Measurements from ENCODE around the gene RBP7. TPM values are rescaled to one million over a fixed set of nuclear protein-coding genes. Genes with fewer than 3 reads are reported as not detected.

RBP7 gene
- polyA plus RNA-seq, 1 donor (not counting 4 experiments of a cell fraction or from before 2014, with no cell fraction given), result 1.1 TPM

DNA sequence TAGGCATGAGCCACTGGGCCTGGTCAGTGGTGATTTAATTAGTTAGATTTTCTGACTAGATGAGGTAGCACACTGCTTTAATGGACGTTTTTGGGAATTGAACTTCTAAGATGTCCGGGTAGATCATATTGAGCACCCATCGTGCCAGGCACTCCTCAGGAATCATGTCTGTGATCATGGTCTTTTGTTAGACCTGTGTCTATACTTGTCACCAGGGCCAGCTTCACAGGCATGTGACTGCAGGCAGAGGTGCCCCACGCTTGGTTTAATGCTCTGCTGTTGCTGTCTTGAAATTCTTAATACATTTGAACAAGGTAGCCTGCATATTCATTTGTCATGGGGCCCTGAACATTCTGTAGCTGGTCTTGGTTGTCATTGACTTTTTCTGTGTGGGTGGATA is 55.3 kb downstream of the RBP7 start:
- no peak for DNase-seq (ENCODE audit: low read depth, low spot score)
- no peak overlapping the region for H3K4me3 ChIP-seq (ENCODE audit: control insufficient read depth in 2 of 3, extremely low read depth in 1 of 3, insufficient read depth in 2 of 3, low read depth in 1 of 3, low read length in 3 of 3)
- H3K4me1 ChIP-seq (ENCODE audit: control insufficient read depth, extremely low read depth, insufficient read depth, low read length), result peaks cover 16% of the 10 kb centered on the region
- no peaks in the 10 kb centered on the region for H3K9me3 ChIP-seq (ENCODE audit: control insufficient read depth, low read depth, low read length)
- peaks cover 44% of the 10 kb centered on the region for H3K79me2 ChIP-seq (ENCODE audit: control insufficient read depth, insufficient read depth, low read length)
- H2AFZ ChIP-seq (ENCODE audit: control insufficient read depth, low read length), result no peak overlapping the region
- FAIRE-seq, result no peak
- H3K27ac ChIP-seq (ENCODE audit: control insufficient read depth, insufficient read depth, low read length), result no peak overlapping the region
- H3K36me3 ChIP-seq (ENCODE audit: control insufficient read depth in 2 of 2, extremely low read depth in 1 of 2, insufficient read depth in 2 of 2, low read length in 2 of 2), result peaks cover 2 to 4% of the 10 kb centered on the region in 2 experiments
- H3K9me1 ChIP-seq (ENCODE audit: control insufficient read depth, extremely low read depth, insufficient read depth, low read length), result no peaks in the 10 kb centered on the region
- no peaks in the 10 kb centered on the region for H4K20me1 ChIP-seq (ENCODE audit: control insufficient read depth, extremely low read depth, insufficient read depth, low read length)
- H3K9ac ChIP-seq (ENCODE audit: control insufficient read depth, extremely low read depth, insufficient read depth, low read length), result no peak overlapping the region
- H3K27me3 ChIP-seq (ENCODE audit: control insufficient read depth, extremely low read depth, insufficient read depth, low read length), result no peaks in the 10 kb centered on the region
- dilution Hi-C loops (cut with MboI; ENCODE audit: extremely low pct_ligation_motif_present, low sequenced_read_pairs), result no loop called here
- H3K4me2 ChIP-seq (ENCODE audit: control insufficient read depth, extremely low read depth, insufficient read depth, low read depth, low read length), result no peak overlapping the region
- no peak for TF ChIP-seq CTCF (optimal IDR thresholded peaks at IDR 0.05 in 1 of 3, IDR thresholded peaks at IDR 0.05 in 1 of 3, conservative IDR thresholded peaks at IDR 0.05 in 1 of 3; ENCODE audit: extremely low read depth in 1 of 3, insufficient read depth in 2 of 3, low read length in 3 of 3)
- TF ChIP-seq EZH2 (IDR thresholded peaks at IDR 0.05; ENCODE audit: low read length), result no peak

- Histone ChIP-seq H2AFZ (ENCODE audit: control insufficient read depth, low read length) (no peak overlapping the region), H3K36me3 (ENCODE audit: control insufficient read depth in 2 of 2, extremely low read depth in 1 of 2, insufficient read depth in 2 of 2, low read length in 2 of 2) (peaks cover 4 to 13% of the 10 kb centered on the region in 2 experiments), H3K4me3 (ENCODE audit: control insufficient read depth in 2 of 3, extremely low read depth in 1 of 3, insufficient read depth in 2 of 3, low read depth in 1 of 3, low read length in 3 of 3) (no peak overlapping the region), H3K9me1 (ENCODE audit: control insufficient read depth, extremely low read depth, insufficient read depth, low read length) (no peaks in the 10 kb centered on the region), H3K79me2 (ENCODE audit: control insufficient read depth, insufficient read depth, low read length) (peaks cover 51% of the 10 kb centered on the region), H3K4me1 (ENCODE audit: control insufficient read depth, extremely low read depth, insufficient read depth, low read length) (peaks cover 23% of the 10 kb centered on the region), H3K27ac (ENCODE audit: control insufficient read depth, insufficient read depth, low read length) (no peak overlapping the region), H3K27me3 (ENCODE audit: control insufficient read depth, extremely low read depth, insufficient read depth, low read length) (no peaks in the 10 kb centered on the region), H3K9me3 (ENCODE audit: control insufficient read depth, low read depth, low read length) (no peaks in the 10 kb centered on the region), H4K20me1 (ENCODE audit: control insufficient read depth, extremely low read depth, insufficient read depth, low read length) (no peaks in the 10 kb centered on the region), H3K4me2 (ENCODE audit: control insufficient read depth, extremely low read depth, insufficient read depth, low read depth, low read length) (no peak overlapping the region), H3K9ac (ENCODE audit: control insufficient read depth, extremely low read depth, insufficient read depth, low read length) (no peak overlapping the region)
- no peak for DNase-seq (ENCODE audit: low read depth, low spot score)
- dilution Hi-C loops (cut with MboI; ENCODE audit: extremely low pct_ligation_motif_present, low sequenced_read_pairs), result no loop called here
- FAIRE-seq, result no peak
- no peak for TF ChIP-seq CTCF (optimal IDR thresholded peaks at IDR 0.05 in 1 of 3, IDR thresholded peaks at IDR 0.05 in 1 of 3, conservative IDR thresholded peaks at IDR 0.05 in 1 of 3; ENCODE audit: extremely low read depth in 1 of 3, insufficient read depth in 2 of 3, low read length in 3 of 3)
- TF ChIP-seq EZH2 (IDR thresholded peaks at IDR 0.05; ENCODE audit: low read length), result no peak
Measured at GRCh38 chr1:10054465-10054864, 57.4 kb downstream of the RBP7 start.
